MM.1S (cell line): ENCODE data around the gene ARF3.

ENCODE experiments used
- EZH2 ChIP-seq: fragments of 300-600 bp; sonication (generic); optimal IDR thresholded peaks from 2 replicates; pipeline ENCODE3; 2017; ENCODE audit warnings: low read depth, mild to moderate bottlenecking, antibody characterized with exemption, low read length, mixed read lengths
- TF ChIP-seq, protein P1 (sequence below): fragments of 300-600 bp; sonication (generic); IDR thresholded peaks from 2 replicates; pipeline ENCODE4 v1.5.1; 2016; ENCODE audit warnings: antibody characterized with exemption, low read length, mixed read lengths

DNA sequence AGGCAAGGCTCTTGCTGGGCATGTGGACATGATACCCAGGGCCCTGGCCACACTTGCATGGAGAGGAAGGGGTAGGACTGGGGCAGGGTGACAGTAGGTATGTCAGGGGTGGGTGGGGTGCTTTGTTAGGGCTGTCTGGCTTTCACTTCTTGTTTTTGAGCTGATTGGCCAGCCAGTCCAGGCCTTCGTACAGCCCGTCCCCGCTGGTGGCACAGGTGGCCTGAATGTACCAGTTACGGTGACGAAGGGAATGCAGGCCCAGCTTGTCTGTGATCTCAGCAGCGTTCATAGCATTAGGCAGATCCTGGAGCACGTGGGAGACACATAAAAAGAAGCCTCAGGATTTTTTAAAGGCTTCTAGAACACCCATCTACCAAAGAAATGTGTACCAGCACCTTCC lies 18.5 kb downstream of the ARF3 start:
- TF ChIP-seq, protein P1, sequence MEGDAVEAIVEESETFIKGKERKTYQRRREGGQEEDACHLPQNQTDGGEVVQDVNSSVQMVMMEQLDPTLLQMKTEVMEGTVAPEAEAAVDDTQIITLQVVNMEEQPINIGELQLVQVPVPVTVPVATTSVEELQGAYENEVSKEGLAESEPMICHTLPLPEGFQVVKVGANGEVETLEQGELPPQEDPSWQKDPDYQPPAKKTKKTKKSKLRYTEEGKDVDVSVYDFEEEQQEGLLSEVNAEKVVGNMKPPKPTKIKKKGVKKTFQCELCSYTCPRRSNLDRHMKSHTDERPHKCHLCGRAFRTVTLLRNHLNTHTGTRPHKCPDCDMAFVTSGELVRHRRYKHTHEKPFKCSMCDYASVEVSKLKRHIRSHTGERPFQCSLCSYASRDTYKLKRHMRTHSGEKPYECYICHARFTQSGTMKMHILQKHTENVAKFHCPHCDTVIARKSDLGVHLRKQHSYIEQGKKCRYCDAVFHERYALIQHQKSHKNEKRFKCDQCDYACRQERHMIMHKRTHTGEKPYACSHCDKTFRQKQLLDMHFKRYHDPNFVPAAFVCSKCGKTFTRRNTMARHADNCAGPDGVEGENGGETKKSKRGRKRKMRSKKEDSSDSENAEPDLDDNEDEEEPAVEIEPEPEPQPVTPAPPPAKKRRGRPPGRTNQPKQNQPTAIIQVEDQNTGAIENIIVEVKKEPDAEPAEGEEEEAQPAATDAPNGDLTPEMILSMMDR: no peak
- no peak for TF ChIP-seq EZH2
